Uterine smooth muscle cell (primary cell): ENCODE data around the gene KIT. TPM values are rescaled to one million over a fixed set of nuclear protein-coding genes. Genes with fewer than 3 reads are reported as not detected.

Experiments used
- total RNA-seq: library from RNA; depleted of rRNA; stranded (reverse); fragments of >200 nt; gene quantifications from 2 replicates; pipeline ENCODE4 v1.2.3, GENCODE V29; 2014

The KIT gene
- total RNA-seq: 0.89 and 1.00 TPM in 2 replicates

DNA sequence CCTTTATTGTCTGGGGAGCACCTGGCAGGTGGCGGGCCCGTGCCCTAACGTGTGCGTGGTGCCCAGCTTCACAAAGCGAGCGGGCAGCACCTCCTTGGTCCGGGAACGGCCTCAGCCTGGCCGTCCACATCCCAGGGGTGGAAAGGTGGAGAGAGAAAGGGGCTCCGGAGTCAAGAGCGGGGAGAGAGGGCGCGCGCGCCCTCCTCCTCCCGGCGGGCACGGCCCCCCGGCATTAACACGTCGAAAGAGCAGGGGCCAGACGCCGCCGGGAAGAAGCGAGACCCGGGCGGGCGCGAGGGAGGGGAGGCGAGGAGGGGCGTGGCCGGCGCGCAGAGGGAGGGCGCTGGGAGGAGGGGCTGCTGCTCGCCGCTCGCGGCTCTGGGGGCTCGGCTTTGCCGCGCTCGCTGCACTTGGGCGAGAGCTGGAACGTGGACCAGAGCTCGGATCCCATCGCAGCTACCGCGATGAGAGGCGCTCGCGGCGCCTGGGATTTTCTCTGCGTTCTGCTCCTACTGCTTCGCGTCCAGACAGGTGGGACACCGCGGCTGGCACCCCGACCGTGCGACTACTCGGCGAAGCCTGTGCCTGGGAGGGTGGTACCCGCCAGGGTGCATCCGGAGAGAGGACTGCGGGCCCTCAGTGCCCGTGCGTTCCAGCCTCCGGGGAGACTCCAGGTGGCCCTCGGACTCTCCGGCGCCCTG, at the start of gene KIT:
KIT (plus strand) TSS at position 407 of the 701 bp plus-strand sequence; CDS start at position 465, 58 bp downstream.

